ENCODE measurements around the gene CACNA1D.

Gene CACNA1D

GRCh38 chr3:53749448-53749847 is 255.0 kb downstream of the CACNA1D start:
- DNase-seq (ENCODE audit: extremely low read depth, low read depth), result no peak
- TF ChIP-seq, protein P1, sequence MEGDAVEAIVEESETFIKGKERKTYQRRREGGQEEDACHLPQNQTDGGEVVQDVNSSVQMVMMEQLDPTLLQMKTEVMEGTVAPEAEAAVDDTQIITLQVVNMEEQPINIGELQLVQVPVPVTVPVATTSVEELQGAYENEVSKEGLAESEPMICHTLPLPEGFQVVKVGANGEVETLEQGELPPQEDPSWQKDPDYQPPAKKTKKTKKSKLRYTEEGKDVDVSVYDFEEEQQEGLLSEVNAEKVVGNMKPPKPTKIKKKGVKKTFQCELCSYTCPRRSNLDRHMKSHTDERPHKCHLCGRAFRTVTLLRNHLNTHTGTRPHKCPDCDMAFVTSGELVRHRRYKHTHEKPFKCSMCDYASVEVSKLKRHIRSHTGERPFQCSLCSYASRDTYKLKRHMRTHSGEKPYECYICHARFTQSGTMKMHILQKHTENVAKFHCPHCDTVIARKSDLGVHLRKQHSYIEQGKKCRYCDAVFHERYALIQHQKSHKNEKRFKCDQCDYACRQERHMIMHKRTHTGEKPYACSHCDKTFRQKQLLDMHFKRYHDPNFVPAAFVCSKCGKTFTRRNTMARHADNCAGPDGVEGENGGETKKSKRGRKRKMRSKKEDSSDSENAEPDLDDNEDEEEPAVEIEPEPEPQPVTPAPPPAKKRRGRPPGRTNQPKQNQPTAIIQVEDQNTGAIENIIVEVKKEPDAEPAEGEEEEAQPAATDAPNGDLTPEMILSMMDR (IDR thresholded peaks at IDR 0.05; ENCODE audit: low read depth, low read length), result no peak

DNA sequence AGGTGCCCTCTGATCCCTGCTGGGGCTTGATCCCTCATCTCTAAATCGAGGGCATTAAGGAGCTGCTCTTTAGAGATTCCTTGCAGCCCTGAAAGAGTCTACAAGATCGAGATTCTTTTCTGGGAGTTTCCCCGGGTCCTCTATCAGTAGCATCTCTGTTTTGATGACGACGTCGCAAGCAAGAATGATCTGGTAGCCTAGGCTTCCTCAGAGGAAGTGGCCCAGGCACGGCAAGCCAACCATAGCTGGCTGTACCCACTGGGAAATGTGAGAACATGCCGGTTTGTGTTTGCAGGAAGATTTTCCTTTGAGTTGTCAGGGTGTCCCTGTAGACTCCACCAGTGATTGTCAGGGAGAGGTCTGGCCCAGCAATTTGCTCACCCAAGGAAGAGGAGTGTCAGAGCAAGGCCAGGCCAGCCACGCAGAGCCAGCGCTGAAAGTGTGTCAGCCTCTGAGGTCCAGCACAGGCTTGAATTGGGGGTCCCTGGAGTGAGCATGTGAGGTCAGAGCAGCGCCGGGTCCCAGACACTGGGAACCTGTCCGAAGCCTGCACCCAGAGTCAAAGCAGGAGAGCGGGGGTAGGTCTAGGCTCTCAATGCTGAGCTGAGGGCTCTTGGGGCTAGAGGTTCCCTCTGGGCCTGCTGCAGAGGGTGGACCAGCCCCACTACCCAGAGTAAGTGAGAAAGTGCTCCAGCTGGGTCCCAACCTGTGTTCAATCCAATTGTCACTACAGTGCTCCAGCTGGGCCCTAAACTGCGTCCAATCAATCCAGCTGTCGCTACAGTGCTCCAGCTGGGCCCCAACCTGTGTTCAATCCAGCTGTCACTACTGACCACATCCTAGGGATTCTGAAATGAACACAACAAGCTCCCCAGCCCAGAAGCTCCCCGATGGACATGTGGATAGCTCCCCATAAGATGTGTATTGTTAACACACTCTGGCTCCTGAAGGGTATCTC is 256.1 kb downstream of the CACNA1D start:
- no peak for DNase-seq (ENCODE audit: extremely low read depth, low read depth)
- TF ChIP-seq, protein P1 (IDR thresholded peaks at IDR 0.05; ENCODE audit: low read depth, low read length), result no peak

GRCh38 chr3:53753518-53754183 is 259.2 kb downstream of the CACNA1D start:
- TF ChIP-seq, protein P1 (IDR thresholded peaks at IDR 0.05; ENCODE audit: low read depth, low read length), result no peak
- DNase-seq (ENCODE audit: extremely low read depth, low read depth), result no peak

DNA sequence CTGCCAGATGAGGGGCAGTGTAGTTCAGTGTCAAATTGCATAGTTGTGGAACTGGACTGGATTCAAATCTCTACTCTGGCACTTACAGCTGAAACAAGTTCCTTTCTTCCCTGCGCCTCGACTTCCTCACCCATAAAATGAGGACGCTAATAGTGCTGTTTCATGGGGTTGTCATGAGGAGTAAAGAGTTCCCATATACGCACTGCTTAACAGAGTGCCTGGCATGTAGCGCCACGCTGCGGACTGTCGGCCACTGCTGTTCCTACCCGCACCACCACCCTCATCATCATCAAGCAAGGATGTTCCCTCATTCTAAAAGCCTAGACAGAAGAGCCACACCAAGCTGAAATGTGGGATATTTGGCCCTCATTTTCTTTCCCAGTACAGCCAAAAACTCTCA is 259.9 kb downstream of the CACNA1D start:
- DNase-seq (ENCODE audit: extremely low read depth, low read depth), result no peak
- TF ChIP-seq, protein P1 (IDR thresholded peaks at IDR 0.05; ENCODE audit: low read depth, low read length), result no peak

DNA sequence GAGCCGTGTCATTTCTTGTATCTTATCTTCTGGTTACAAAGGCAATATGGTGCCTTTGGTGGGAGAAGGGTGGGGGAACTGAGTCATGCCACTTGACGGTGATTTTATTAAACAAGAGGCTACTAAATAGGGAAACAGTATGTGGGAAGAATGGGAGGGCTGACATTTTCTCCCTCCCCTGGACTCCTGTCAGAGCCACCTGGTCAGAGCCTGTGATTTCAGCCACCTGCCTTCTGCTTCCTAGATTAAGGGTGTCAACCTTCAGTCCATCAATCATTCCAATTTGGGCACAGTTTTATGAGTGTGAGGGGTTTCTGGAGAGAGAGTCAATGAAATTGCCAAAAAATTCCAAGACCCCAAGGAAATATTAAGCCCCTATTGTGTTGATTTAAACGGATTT is 264.4 kb downstream of the CACNA1D start:
- TF ChIP-seq, protein P1 (IDR thresholded peaks at IDR 0.05; ENCODE audit: low read depth, low read length), result no peak
- no peak for DNase-seq (ENCODE audit: extremely low read depth, low read depth)

DNA sequence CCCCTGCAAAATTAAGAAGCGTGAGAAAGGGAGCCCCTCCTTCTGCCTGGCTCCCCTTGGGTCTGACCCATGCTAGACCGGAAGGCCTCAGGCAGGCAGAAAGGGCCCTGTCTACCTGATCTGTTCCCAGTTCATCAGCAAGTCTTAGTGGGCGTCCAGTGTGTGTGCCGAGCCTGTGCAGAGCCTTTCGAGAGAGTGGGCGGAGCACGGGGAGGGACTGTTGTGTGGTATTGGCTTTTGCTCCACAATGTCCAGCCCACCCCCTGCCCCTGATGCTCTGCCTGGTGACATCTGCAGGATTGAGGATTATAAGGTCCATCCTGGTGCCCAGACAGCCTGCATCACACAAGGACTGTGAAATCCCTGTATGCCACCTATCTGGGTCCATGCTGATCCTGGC is 268.9 kb downstream of the CACNA1D start:
- TF ChIP-seq, protein P1 (IDR thresholded peaks at IDR 0.05; ENCODE audit: low read depth, low read length), result no peak

More for the DNA sequence above, 268.9 kb downstream of the CACNA1D start:
- DNase-seq (ENCODE audit: extremely low read depth, low read depth), result no peak

Measured in AG09319 (cell line).